ENCODE measurements around the gene GALNT14.

GRCh38 chr2:30897539-30897938, 240.7 kb downstream of the GALNT14 start:
- TF ChIP-seq CTCF (CRISPR knock-in tag; IDR thresholded peaks at IDR 0.05) (no peak), TCF7 (IDR thresholded peaks at IDR 0.05; ENCODE audit: low read depth) (no peak), AGO2 (optimal IDR thresholded peaks at IDR 0.05; ENCODE audit: low read depth, low read length) (no peak), MTA3 (CRISPR knock-in tag; IDR thresholded peaks at IDR 0.05) (no peak), NFYB (CRISPR knock-in tag; IDR thresholded peaks at IDR 0.05) (no peak), HMG20A (CRISPR knock-in tag; IDR thresholded peaks at IDR 0.05; ENCODE audit: borderline replicate concordance) (no peak)
